Cortex of kidney (tissue), 1 donor: Measurements from ENCODE around the gene IL17B.

Experiments used
- DNase-seq: peaks from one replicate; lab custom pipeline; 2025; lab: John Stamatoyannopoulos, UW

IL17B gene

GRCh38 chr5:149376711-149377447 is 2.2 kb downstream of the IL17B start:
- no peak for DNase-seq

DNA sequence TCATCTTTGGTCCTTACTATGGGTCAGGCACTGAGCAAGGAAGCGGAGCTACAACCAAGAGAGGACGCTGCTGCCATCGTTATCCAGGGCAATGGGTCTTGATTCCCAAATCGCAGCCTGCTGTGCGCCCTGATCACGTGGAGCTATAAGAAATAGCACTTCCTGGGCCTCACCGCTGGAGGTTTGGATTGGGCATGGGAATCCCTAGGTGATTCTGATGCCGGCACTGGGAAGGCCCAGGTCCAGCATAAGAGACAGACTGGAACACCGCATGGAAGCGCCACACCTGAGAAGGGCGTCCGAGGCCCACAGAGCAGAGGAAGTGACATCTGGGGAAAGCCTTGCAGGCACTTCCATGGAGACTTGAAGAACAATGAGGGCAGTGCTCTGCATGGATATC is 3.0 kb downstream of the IL17B start:
- DNase-seq, result no peak

DNA sequence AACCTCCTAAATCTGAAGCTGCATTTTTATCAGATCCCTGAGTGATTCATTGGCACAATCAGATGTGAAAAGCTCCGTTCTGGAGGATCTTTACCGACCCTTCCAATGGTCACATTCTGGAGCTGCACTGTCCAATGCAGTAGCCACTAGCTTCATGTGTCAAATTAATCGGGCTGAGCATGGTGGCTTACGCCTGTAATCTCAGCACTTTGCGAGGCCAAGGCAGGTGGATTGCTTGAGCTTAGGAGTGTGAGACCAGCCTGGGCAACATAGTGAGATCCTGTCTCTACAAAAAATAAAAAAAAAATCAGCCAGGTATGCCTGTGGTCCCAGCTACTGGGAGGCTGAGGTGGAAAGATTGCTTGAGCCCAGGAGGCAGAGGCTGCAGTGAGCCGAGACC is 3.7 kb downstream of the IL17B start:
- no peak for DNase-seq

- DNase-seq, result no peak
Observed at GRCh38 chr5:149374801-149375200, 4.3 kb downstream of the IL17B start.

- DNase-seq, result no peak
Observed at GRCh38 chr5:149374303-149374702, 4.8 kb downstream of the IL17B start.

GRCh38 chr5:149372932-149373331 is 6.2 kb downstream of the IL17B start:
- DNase-seq, result no peak

- no peak for DNase-seq
Observed at GRCh38 chr5:149372076-149372795, 6.9 kb downstream of the IL17B start.

- DNase-seq, result no peak
Observed at GRCh38 chr5:149371296-149371962, 7.7 kb downstream of the IL17B start.

DNA sequence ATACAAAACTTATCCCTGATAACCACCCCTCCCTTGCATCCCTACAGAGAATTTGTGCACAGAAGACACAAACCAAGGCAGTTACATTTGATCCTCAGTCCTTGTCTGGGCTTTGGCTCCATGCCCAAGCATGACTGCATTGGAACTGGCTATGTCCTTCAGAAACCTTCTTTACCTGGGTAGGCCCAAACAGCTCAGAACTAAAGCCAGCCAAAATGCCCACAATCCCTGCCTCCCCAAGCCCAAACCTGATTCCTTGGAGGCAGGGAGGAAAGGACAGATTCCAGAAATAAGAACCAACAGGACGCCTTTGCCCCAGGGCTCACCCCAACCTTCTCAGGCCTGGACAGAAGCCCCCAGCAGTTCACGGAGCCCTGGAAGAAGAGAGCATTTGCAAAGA is 8.2 kb downstream of the IL17B start:
- no peak for DNase-seq

GRCh38 chr5:149367972-149368645 is 11.0 kb downstream of the IL17B start:
- no peak for DNase-seq

GRCh38 chr5:149367249-149367971 is 11.7 kb downstream of the IL17B start:
- DNase-seq, result no peak

GRCh38 chr5:149366169-149366729 is 12.8 kb downstream of the IL17B start:
- no peak for DNase-seq

DNA sequence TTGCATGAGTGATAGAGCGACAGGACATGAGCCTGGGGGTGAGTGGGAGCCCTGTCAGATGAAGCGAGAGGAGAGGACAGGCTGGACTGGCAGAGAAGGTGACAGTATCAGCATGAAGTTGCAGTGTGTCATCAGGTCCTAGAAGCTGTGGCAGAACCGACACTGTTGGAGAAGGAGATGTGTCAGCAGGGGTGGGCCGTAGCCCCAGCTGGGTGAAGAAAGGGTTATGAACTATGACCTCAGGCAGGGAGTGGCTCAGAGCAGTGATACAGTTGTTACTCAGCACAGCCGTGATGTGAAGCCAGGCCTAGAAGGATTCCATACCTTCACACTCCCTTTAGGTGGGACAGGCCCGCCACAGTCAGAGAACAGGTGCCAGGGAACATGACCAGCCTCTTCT is 13.7 kb downstream of the IL17B start:
- DNase-seq, result no peak

GRCh38 chr5:149364719-149365118 is 14.4 kb downstream of the IL17B start:
- DNase-seq, result no peak

DNA sequence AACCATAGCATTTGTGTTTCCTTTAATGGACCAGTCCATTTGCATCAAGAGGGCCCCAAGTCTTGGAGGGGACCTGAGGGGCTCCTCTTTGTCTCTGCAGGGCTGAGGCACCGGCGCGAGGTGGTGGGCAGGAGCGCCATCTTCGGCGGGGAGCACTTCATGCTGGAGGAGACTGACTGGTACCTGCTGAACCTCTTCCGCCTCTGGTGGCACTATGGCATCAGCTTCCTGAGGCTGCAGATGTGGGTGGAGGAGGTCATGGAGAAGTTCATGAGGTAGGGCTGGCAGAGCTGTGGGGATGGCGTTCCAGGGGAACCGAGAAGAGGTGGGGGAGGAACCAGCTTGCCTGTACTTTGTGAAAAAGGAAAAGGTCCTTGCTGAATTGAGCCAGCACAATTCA is 15.2 kb downstream of the IL17B start:
- no peak for DNase-seq

- DNase-seq, result no peak
Observed at GRCh38 chr5:149363358-149363757, 15.7 kb downstream of the IL17B start.

DNA sequence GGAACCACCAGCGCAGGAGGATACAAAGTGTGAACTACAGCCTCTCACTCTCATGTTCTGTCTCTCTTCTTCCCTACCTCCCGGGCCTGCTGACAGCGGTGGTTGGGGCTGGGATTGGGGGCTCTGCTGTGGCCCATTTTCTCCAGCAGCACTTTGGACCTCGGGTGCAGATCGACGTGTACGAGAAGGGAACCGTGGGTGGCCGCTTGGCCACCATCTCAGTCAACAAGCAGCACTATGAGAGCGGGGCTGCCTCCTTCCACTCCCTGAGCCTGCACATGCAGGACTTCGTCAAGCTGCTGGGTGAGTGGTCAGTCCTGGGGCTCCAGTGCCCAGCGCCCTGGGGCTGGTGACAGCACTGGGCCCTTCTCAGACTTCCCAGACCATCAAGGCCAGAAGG is 16.6 kb downstream of the IL17B start:
- no peak for DNase-seq

DNA sequence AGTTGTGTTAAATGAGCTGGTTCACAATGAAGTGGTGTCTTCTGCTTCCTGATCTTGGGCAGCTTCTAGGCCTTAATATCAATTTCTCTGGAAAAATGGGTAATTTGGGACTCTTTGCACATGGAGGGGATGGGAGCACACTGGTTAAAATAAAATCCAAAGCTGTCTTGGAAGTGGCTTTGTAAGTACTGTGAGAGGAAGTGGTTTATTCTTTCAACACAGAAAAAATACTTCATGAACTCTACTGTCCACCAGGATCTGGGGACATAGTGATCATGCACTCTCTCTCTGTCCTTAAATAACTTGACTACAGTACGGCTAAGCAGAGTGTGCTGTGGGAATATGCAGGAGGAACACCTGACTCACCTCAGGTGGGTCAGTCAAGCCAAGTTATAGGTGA is 18.8 kb downstream of the IL17B start:
- no peak for DNase-seq

- DNase-seq, result no peak
Observed at GRCh38 chr5:149358868-149359495, 20.1 kb downstream of the IL17B start.

DNA sequence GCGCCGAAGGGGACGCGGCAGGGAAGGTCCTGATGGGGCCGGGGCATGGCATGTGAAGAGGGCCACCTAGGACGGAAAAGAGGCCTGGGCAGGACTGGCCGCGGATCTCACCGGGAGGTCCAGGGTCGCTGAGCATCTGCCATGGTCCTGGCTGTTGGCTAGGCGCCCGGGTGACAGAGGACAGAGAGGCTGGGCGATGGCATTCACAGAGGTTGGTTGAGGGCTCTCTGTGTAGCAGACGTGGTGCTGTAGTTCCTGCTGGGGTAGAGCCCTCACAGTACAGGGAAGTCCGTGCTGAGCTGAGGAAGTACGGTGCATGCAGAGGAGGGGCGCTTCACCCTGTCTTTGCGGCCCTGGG is 20.8 kb downstream of the IL17B start:
- DNase-seq, result no peak
